CD8-positive, alpha-beta memory T cell (primary cell): ENCODE measurements around the gene WFIKKN2. TPM values are rescaled to one million over a fixed set of nuclear protein-coding genes. Genes with fewer than 3 reads are reported as not detected.

Experiments
- CTCF ChIA-PET: fragments of 350-600 bp; sonication (Branson Sonifier 250); formaldehyde crosslinking; loops from one replicate; lab custom pipeline; 2021; ENCODE audit warnings: antibody characterized with exemption; lab: Charles Lee
- POLR2A ChIA-PET: fragments of 350-600 bp; sonication (Branson Sonifier 250); formaldehyde crosslinking; loops from one replicate; lab custom pipeline; 2021; ENCODE audit warnings: antibody characterized with exemption; lab: Charles Lee
- DNase-seq, 5 donors: peaks; one replicate each; pipeline versions ENCODE4 v3.0.0 to v3.0.0-alpha.2; 2020 to 2022; ENCODE audit warnings: mixed read lengths in 1 of 5
- H3K27ac ChIP-seq: one replicate; pipeline ENCODE4 v1.7.0; 2013; ENCODE audit warnings: low read depth, mild to moderate bottlenecking, low read length, moderate library complexity
- H3K27me3 ChIP-seq: 2 replicates; pipeline ENCODE4 v1.7.0; 2013; ENCODE audit warnings: low read length, mild to moderate bottlenecking; ENCODE audit not compliant: insufficient read depth, poor library complexity, severe bottlenecking
- H3K36me3 ChIP-seq: 2 replicates; pipeline ENCODE4 v1.7.0; 2013; ENCODE audit warnings: mild to moderate bottlenecking, low read length, moderate library complexity; ENCODE audit not compliant: insufficient read depth
- H3K4me1 ChIP-seq: 2 replicates; pipeline ENCODE4 v1.7.0; 2013; ENCODE audit warnings: mild to moderate bottlenecking, low read length, moderate library complexity; ENCODE audit not compliant: insufficient read depth
- H3K4me3 ChIP-seq: 2 replicates; pipeline ENCODE4 v1.7.0; 2013; ENCODE audit warnings: mild to moderate bottlenecking, low read length
- H3K9me3 ChIP-seq: 2 replicates; pipeline ENCODE4 v1.7.0; 2013; ENCODE audit warnings: mild to moderate bottlenecking, low read length
- H3K27ac Mint-ChIP-seq, 8 donors: one replicate each; pipeline ENCODE4 v1.8.0; 2020 to 2021; ENCODE audit warnings: mixed read lengths in 8 of 8, mild to moderate bottlenecking in 6 of 8, inconsistent platforms in 3 of 8, moderate library complexity in 3 of 8
- H3K27me3 Mint-ChIP-seq, 2 donors: one replicate each; pipeline ENCODE4 v1.8.0; 2020 to 2021; ENCODE audit warnings: mixed read lengths in 2 of 2, mild to moderate bottlenecking in 1 of 2, moderate library complexity in 1 of 2
- H3K36me3 Mint-ChIP-seq, 3 donors: one replicate each; pipeline ENCODE4 v1.8.0; 2020 to 2021; ENCODE audit warnings: mixed read lengths in 3 of 3, inconsistent platforms in 1 of 3, mild to moderate bottlenecking in 1 of 3
- H3K4me1 Mint-ChIP-seq, 3 donors: one replicate each; pipeline ENCODE4 v1.8.0; 2020 to 2021; ENCODE audit warnings: mixed read lengths in 3 of 3, inconsistent platforms in 1 of 3, mild to moderate bottlenecking in 1 of 3
- H3K4me3 Mint-ChIP-seq, 7 donors: one replicate each; pipeline ENCODE4 v1.8.0; 2020 to 2021; ENCODE audit warnings: mixed read lengths in 7 of 7, mild to moderate bottlenecking in 6 of 7, moderate library complexity in 4 of 7, inconsistent platforms in 2 of 7
- H3K9me3 Mint-ChIP-seq, 5 donors: one replicate each; pipeline ENCODE4 v1.8.0; 2020 to 2022; ENCODE audit warnings: mixed read lengths in 5 of 5, mild to moderate bottlenecking in 3 of 5, moderate library complexity in 2 of 5, inconsistent platforms in 1 of 5
- polyA plus RNA-seq: library from polyadenylated mRNA; unstranded; fragments of 300-500 nt; fragmentation: Illumina TruSeq; gene quantifications from one replicate; pipeline ENCODE4 v1.2.3, GENCODE V29; 2021
- total RNA-seq, 2 experiments: library from RNA; stranded (reverse); gene quantifications; one replicate each; pipeline ENCODE4 v1.2.3, GENCODE V29; 2021

Gene WFIKKN2
- total and polyA plus RNA-seq, 3 experiments from 2014 or later = not detected

DNA sequence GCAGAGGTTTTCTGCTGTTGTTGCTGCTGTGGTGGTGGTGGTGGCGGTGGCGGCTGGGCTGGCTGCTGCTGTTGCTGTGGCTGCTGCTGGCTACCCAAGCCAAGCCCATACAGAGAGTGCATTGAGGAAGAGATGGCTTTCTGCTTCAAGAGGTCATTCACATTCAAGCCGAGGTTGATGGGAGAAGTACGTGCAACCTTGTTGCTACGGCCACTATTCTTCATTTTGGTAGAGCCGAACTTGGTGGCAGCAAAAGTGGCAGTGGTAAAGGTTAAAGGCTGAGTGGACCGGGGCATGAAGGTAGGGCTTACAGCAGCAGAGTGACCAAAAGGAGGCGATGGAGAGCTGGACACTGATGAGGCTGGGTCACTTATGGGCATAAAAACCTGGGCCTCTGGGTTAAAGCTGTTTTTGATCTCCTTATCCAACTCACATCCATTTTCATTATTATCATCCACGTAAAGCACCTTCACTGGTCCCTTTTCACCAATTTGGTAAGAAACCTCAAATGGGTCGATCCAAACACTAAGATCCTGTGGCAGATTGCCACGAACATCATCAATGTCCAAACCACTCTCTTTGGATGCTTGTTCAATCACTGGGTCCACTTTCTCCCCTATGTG, 27.9 kb downstream of the WFIKKN2 start:
- Mint-ChIP-seq H3K27me3 (peaks cover 0 to 3% of the 10 kb centered on the region in 2 donors), H3K4me1 (peaks cover 45 to 54% (median 53%) of the 10 kb centered on the region in 3 donors), H3K4me3 (peak overlapping the region; percentile 95 to 99 (median 98)), H3K27ac (peak overlapping the region; percentile 35 to 98 (median 92)), H3K36me3 (peaks cover 5 to 40% (median 17%) of the 10 kb centered on the region in 3 donors), H3K9me3 (peaks cover 0 to 3% (median 0%) of the 10 kb centered on the region in 5 donors)
- Histone ChIP-seq H3K9me3 (no peaks in the 10 kb centered on the region), H3K27me3 (no peaks in the 10 kb centered on the region), H3K27ac (peak overlapping the region; percentile 6), H3K4me3 (peak overlapping the region; percentile 35), H3K4me1 (peaks cover 50% of the 10 kb centered on the region), H3K36me3 (peaks cover 10% of the 10 kb centered on the region)
- ChIA-PET CTCF (interaction anchor here (0.7 to 4.2 kb wide), 7 partner anchors 10 to 94 kb away, joined by 3 to 33 read pairs (median 6); no protein-coding TSS in a partner anchor), POLR2A (interaction anchor here (0.6 to 5.2 kb wide), 4 partner anchors 37 to 156 kb away, joined by 3 to 70 read pairs (median 4); partner anchors contain the start of gene ANKRD40)
- DNase-seq = no peak

DNA sequence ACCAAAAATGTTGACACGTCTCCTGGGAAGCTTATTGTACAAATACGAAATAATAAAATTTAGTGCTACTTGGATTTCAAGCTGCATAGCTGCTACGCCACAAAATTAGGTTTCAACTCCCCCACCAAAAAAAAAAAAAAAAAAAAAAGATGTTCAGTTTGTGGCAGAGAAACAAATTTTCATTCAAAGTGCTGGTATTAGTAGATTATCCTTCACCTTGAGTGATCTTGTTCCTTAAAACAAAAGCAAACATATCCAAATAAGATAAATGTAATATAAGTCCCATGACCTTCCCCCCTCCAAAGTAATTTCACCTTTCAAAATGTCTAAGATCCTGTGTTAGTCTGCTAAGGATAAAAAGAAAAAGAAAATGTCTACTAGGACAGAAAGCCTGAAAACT, 28.5 kb downstream of the WFIKKN2 start:
- ChIA-PET POLR2A (interaction anchor here (0.6 to 5.2 kb wide), 4 partner anchors 36 to 156 kb away, joined by 3 to 70 read pairs (median 4); partner anchors contain the start of gene ANKRD40), CTCF (interaction anchor here (0.7 to 4.2 kb wide), 7 partner anchors 11 to 94 kb away, joined by 3 to 33 read pairs (median 6); no protein-coding TSS in a partner anchor)
- no peaks in the 10 kb centered on the region for H3K9me3 ChIP-seq
- no peak for DNase-seq
- H3K27me3 ChIP-seq = no peaks in the 10 kb centered on the region
- peaks cover 0 to 3% of the 10 kb centered on the region in 2 donors for H3K27me3 Mint-ChIP-seq
- peaks cover 5 to 40% (median 17%) of the 10 kb centered on the region in 3 donors for H3K36me3 Mint-ChIP-seq
- peak overlapping the region; percentile 6 for H3K27ac ChIP-seq
- H3K27ac Mint-ChIP-seq = peak overlapping the region in 7 of 8 donors; percentile 89 to 99 (median 97)
- H3K9me3 Mint-ChIP-seq = peaks cover 0 to 3% (median 0%) of the 10 kb centered on the region in 5 donors
- H3K4me3 ChIP-seq = peak overlapping the region; percentile 97
- peak overlapping the region; percentile 95 to 99 (median 98) for H3K4me3 Mint-ChIP-seq
- H3K4me1 Mint-ChIP-seq = peaks cover 49 to 59% (median 58%) of the 10 kb centered on the region in 3 donors
- H3K36me3 ChIP-seq = peaks cover 10% of the 10 kb centered on the region
- peaks cover 56% of the 10 kb centered on the region for H3K4me1 ChIP-seq

DNA sequence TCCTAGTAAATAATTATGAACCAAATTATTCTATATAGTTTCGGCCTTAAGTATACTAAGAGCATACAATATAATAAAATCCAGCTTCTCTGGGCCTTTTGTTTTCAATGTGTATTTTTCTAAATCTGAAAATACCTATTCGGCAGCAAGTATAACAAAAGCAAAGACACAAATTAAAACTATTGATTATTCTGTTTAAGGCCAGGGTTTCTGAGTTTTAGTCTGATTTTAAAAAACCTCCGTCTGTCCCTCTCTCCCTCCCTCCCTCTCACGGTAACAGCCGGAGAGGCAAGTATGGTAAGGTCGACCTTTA, 29.3 kb downstream of the WFIKKN2 start:
- H3K4me1 ChIP-seq = peaks cover 56% of the 10 kb centered on the region
- peaks cover 0 to 3% of the 10 kb centered on the region in 2 donors for H3K27me3 Mint-ChIP-seq
- H3K4me3 Mint-ChIP-seq = peak overlapping the region; percentile 95 to 99 (median 98)
- no peaks in the 10 kb centered on the region for H3K27me3 ChIP-seq
- peaks cover 0 to 3% (median 0%) of the 10 kb centered on the region in 5 donors for H3K9me3 Mint-ChIP-seq
- no peaks in the 10 kb centered on the region for H3K9me3 ChIP-seq
- peak overlapping the region; percentile 85 for H3K27ac ChIP-seq
- peaks cover 5 to 40% (median 17%) of the 10 kb centered on the region in 3 donors for H3K36me3 Mint-ChIP-seq
- peaks cover 10% of the 10 kb centered on the region for H3K36me3 ChIP-seq
- no peak for DNase-seq
- CTCF ChIA-PET = interaction anchor here (1.2 to 3.6 kb wide), 4 partner anchors 12 to 87 kb away, joined by 3 to 38 read pairs (median 14); no protein-coding TSS in a partner anchor
- H3K27ac Mint-ChIP-seq = peak overlapping the region; percentile 95 to 99 (median 97)
- H3K4me1 Mint-ChIP-seq = peaks cover 52 to 64% (median 60%) of the 10 kb centered on the region in 3 donors
- POLR2A ChIA-PET = interaction anchor here (3.0 to 5.2 kb wide), 6 partner anchors 12 to 256 kb away, joined by 10 to 70 read pairs (median 31); partner anchors contain the start of gene SPAG9
- peak overlapping the region; percentile 97 for H3K4me3 ChIP-seq

DNA sequence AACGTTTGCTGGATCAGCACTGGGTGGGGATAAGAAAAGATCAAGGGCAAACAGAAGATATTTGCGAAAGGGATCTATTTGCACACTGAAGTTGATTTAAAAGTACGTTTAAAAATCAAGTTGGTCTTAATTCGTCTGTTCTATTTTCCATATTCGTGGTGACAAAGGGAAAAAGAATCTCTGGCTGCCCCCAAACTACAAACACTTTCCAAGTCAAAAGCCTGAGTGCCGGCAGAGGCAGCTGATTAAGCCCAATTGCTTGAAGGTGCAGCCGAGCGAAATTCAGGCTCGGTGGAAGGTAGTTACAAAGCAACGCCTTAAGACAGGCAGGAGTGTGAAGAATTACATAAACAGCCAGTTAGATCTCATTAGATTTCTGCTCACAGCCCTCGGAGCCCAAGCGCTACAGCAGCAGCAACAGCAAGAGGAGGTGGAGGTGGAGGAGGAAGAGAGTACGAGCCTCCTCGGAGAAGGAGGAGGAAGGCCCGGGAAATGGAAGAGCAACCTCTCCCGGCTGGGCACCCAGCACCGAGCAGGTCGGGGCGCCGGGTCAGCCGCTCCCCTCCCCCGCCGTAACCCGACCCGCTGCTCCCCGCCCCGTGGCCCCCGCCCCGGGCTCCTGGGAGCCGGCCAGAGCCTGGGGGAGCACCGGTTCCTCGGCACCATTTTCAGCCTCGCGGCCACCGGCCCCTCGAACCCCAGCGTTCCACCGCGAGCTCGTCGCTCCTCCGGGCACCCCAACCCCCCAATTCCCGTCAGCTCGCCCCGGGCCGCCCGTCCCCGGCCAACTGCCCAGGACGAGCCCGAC, 29.9 kb downstream of the WFIKKN2 start:
- Mint-ChIP-seq H3K4me1 (peaks cover 55 to 68% (median 63%) of the 10 kb centered on the region in 3 donors), H3K27ac (peak overlapping the region; percentile 95 to 99 (median 97)), H3K4me3 (peak overlapping the region; percentile 95 to 99 (median 98)), H3K27me3 (peaks cover 0 to 3% of the 10 kb centered on the region in 2 donors), H3K36me3 (peaks cover 5 to 40% (median 17%) of the 10 kb centered on the region in 3 donors), H3K9me3 (peaks cover 0 to 3% (median 0%) of the 10 kb centered on the region in 5 donors)
- no peaks in the 10 kb centered on the region for H3K9me3 ChIP-seq
- H3K27me3 ChIP-seq = no peaks in the 10 kb centered on the region
- peak overlapping the region; percentile 97 for H3K4me3 ChIP-seq
- H3K27ac ChIP-seq = peak overlapping the region; percentile 85
- peaks cover 10% of the 10 kb centered on the region for H3K36me3 ChIP-seq
- DNase-seq = peak; percentile 23 to 75 (median 59)
- CTCF ChIA-PET = interaction anchor here (0.8 to 3.6 kb wide), 13 partner anchors 9 to 288 kb away, joined by 3 to 38 read pairs (median 6); partner anchors contain the start of gene NME1
- POLR2A ChIA-PET = interaction anchor here (0.6 to 5.2 kb wide), 25 partner anchors 10 to 439 kb away, joined by 3 to 70 read pairs (median 6); partner anchors contain the start of genes ACSF2, ANKRD40, NME2 and SPAG9
- H3K4me1 ChIP-seq = peaks cover 56% of the 10 kb centered on the region

DNA sequence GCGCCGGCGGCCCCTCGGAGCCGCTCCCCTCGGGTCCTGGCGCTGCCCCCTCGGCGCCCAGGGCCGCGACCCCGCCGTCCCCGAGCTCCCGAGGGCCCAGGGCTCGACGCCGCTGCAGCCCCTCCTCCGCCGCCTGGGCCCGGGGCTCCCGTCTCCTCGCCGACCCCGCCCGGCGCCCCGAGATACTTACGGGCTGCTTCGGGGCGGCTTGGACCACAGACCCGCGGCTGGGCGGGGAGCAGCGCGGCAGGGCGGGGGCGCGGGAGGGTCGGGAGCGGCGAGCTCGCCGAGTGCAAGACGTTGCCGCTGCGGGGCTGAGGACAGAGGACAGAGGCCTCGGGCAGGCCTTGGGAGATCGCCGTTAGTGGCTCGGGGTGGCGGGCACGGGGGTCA, 30.5 kb downstream of the WFIKKN2 start:
- CTCF ChIA-PET = interaction anchor here (0.8 to 3.6 kb wide), 14 partner anchors 10 to 287 kb away, joined by 3 to 38 read pairs (median 6); partner anchors contain the start of gene NME1
- Histone ChIP-seq H3K4me1 (peaks cover 62% of the 10 kb centered on the region), H3K27me3 (no peaks in the 10 kb centered on the region), H3K4me3 (peak overlapping the region; percentile 97), H3K27ac (peak overlapping the region; percentile 85), H3K9me3 (no peaks in the 10 kb centered on the region), H3K36me3 (peaks cover 10% of the 10 kb centered on the region)
- peak overlapping the region in 7 of 8 donors; percentile 32 to 100 (median 77) for H3K27ac Mint-ChIP-seq
- H3K27me3 Mint-ChIP-seq = peaks cover 0 to 3% of the 10 kb centered on the region in 2 donors
- peak overlapping the region; percentile 91 to 98 (median 95) for H3K4me3 Mint-ChIP-seq
- peaks cover 0 to 3% (median 0%) of the 10 kb centered on the region in 5 donors for H3K9me3 Mint-ChIP-seq
- no peak for DNase-seq
- H3K4me1 Mint-ChIP-seq = peaks cover 54 to 66% (median 62%) of the 10 kb centered on the region in 3 donors
- POLR2A ChIA-PET = interaction anchor here (0.6 to 5.2 kb wide), 26 partner anchors 10 to 440 kb away, joined by 3 to 70 read pairs (median 6); partner anchors contain the start of genes ACSF2, ANKRD40, NME2 and SPAG9
- H3K36me3 Mint-ChIP-seq = peaks cover 5 to 38% (median 17%) of the 10 kb centered on the region in 3 donors

DNA sequence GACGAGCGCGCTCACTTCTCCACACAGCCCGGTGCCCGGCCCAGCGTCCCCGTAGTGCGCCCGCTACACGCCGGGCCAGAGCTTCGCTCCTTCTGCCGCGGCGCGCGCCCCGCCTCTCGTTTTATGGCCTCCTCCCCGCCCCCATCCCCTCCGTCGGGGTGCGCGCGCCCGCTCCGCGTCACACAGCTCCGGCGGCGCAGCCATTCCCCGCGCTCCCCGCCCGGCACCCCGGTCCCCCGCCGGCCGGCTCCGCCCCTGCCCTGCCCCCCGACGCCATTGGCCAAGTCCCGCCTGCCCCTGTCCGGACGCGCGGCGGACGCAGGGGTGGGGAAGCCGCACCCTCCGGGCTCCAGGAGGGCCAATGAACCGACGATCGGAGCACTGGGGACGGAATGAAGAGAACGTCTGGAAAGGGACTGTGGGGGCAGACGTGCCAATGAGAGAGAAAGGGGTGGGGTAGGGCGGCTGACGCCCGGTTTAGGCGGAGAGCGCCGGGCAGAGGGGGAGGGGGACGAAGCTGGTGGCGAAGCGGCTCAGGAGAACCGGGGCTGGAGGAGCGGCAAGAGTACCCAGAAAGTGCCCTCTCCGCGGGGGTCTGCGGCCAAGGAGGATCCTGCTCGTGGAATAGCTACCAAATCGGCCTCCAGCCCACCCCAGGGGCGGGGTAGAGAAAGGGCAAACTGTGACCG, 31.0 kb downstream of the WFIKKN2 start, which contains the start of gene TOB1:
Gene TOB1 (minus strand): TSS at position 94 of the 689 bp plus-strand sequence. CDS start 2,337 bp downstream, outside the sequence.
- Mint-ChIP-seq H3K36me3 (peaks cover 5 to 33% (median 16%) of the 10 kb centered on the region in 3 donors), H3K27ac (peak within 1 kb of the TSS; percentile 99 to 100 (median 99)), H3K9me3 (peaks cover 0 to 3% (median 0%) of the 10 kb centered on the region in 5 donors), H3K4me3 (peak within 1 kb of the TSS; percentile 96 to 99 (median 98)), H3K4me1 (peaks cover 55 to 66% (median 63%) of the 10 kb centered on the region in 3 donors), H3K27me3 (peaks cover 0 to 3% of the 10 kb centered on the region in 2 donors)
- peak; percentile 95 to 97 (median 95) for DNase-seq
- Histone ChIP-seq H3K4me1 (peaks cover 62% of the 10 kb centered on the region), H3K9me3 (no peaks in the 10 kb centered on the region), H3K27ac (peak within 1 kb of the TSS; percentile 98), H3K27me3 (no peaks in the 10 kb centered on the region), H3K4me3 (peak within 1 kb of the TSS; percentile 97), H3K36me3 (peaks cover 10% of the 10 kb centered on the region)
- CTCF ChIA-PET = interaction anchor here (0.6 to 3.6 kb wide), 18 partner anchors 10 to 287 kb away, joined by 3 to 38 read pairs (median 5); partner anchors contain the start of gene NME1
- POLR2A ChIA-PET = interaction anchor here (0.6 to 5.2 kb wide), 29 partner anchors 9 to 440 kb away, joined by 3 to 70 read pairs (median 6); partner anchors contain the start of genes ACSF2, ANKRD40, LUC7L3 and NME1
